Sigmoid colon (tissue), 7 donors: ENCODE results near the gene MTMR2. TPM values are rescaled to one million over a fixed set of nuclear protein-coding genes. Genes with fewer than 3 reads are reported as not detected.
"Not testable (repeated sequence)": the region's sequence is repeated elsewhere in the genome, so short reads cannot be mapped to it uniquely, and the experiment has no call there.

Experiments
- DNase-seq: peaks from one replicate; pipeline ENCODE4 v3.0.0-alpha.2; 2019
- H3K27ac ChIP-seq, 4 donors: fragments of 200-600 bp; sonication (generic); one replicate each; pipeline ENCODE4 v1.5.1; 2016 to 2019; ENCODE audit warnings: mild to moderate bottlenecking in 1 of 4
- H3K27me3 ChIP-seq, 3 donors: fragments of 200-600 bp; sonication (generic); one replicate each; pipeline ENCODE4 v1.5.1; 2019; ENCODE audit warnings: mild to moderate bottlenecking in 1 of 3
- H3K36me3 ChIP-seq, 4 donors: fragments of 200-600 bp; sonication (generic); one replicate each; pipeline ENCODE4 v1.5.1; 2016 to 2019
- H3K4me1 ChIP-seq, 4 donors: fragments of 200-600 bp; sonication (generic); one replicate each; pipeline ENCODE4 v1.5.1; 2017 to 2019
- H3K4me3 ChIP-seq, 4 donors: fragments of 200-600 bp; sonication (generic); one replicate each; pipeline ENCODE4 v1.5.1; 2017 to 2019; ENCODE audit warnings: mild to moderate bottlenecking in 2 of 4, moderate library complexity in 1 of 4
- H3K9me3 ChIP-seq, 4 donors: fragments of 200-600 bp in 3 of 4; sonication (generic) in 3 of 4; one replicate each; pipeline versions ENCODE4 v1.5.1 to v1.6.1; 2013 to 2019
- EP300 ChIP-seq, 4 donors: sonication (generic); formaldehyde crosslinking; IDR thresholded peaks; one replicate each; pipeline ENCODE4 v1.6.1; 2017; ENCODE audit warnings: antibody characterized with exemption in 4 of 4
- POLR2A ChIP-seq, 2 donors: fragments of 450-650 bp; IDR thresholded peaks; one replicate each; pipeline ENCODE4 v1.6.1; 2016; ENCODE audit warnings: antibody characterized with exemption in 2 of 2, mild to moderate bottlenecking in 2 of 2, moderate library complexity in 2 of 2
- POLR2AphosphoS5 ChIP-seq, 4 donors: sonication (generic); formaldehyde crosslinking; IDR thresholded peaks; one replicate each; pipeline ENCODE4 v1.6.1; 2017; ENCODE audit warnings: antibody characterized with exemption in 4 of 4
- WGBS, 2 donors: extraction: QIAGEN DNeasy Blood & Tissue Kit; methylation state at CpG; one replicate each; pipeline ENCODE4 v1.1.7; 2013; 5-methylcytosine and 5-hydroxymethylcytosine counted together
- intact Hi-C: fragments of 100-400 bp; cut with DNase I; formaldehyde crosslinking; loops from one replicate; pipeline ENCODE4 v1.15.1; 2023
- polyA plus RNA-seq, 3 donors: library from polyadenylated mRNA; stranded (reverse); fragments of 200-250 nt; gene quantifications; one replicate each; pipeline ENCODE4 v1.2.3, GENCODE V29; 2013
- total RNA-seq, 4 donors: library from RNA; depleted of rRNA; stranded (reverse); fragments of >200 nt; gene quantifications; one replicate each; pipeline ENCODE4 v1.1.0, GENCODE V29; 2016
- TF ChIP-seq, protein P1 (sequence below), 4 experiments: fragments of 450-650 bp in 3 of 4; fragments of 200-600 bp in 1 of 4; IDR thresholded peaks; one replicate each; pipeline ENCODE4 v1.5.1; 2016 to 2019; ENCODE audit warnings: antibody characterized with exemption in 4 of 4, mild to moderate bottlenecking in 3 of 4, moderate library complexity in 2 of 4
- donor health status: healthy with polysubstance abuse.
- donor health status: Bipolar disorder and iron deficiency.
- donor health status: healthy.

Gene MTMR2
- total and polyA plus RNA-seq, 7 donors = 13.9 to 33.7 (median 17.6) TPM

DNA sequence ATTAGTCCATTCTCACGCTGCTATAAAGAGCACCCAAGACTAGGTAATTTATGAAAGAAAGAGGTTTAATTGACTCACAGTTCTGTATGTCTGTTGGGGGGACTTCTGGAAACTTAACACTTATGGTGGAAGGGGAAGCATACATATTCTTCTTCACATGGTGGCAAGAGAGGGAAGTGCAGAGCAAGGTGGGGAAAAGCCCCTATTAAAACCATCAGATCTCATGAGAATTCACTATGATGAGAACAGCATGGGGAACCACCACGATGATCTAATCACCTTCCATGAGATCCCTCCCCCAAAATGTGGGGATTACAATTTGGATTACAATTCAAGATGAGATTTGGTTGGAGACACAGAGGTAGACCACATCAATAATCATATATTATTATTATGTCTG is 107.9 kb downstream of the MTMR2 start:
- Histone ChIP-seq H3K9me3 (no peaks in the 10 kb centered on the region), H3K27me3 (no peaks in the 10 kb centered on the region), H3K4me3 (no peak overlapping the region), H3K27ac (no peak overlapping the region), H3K36me3 (peaks cover 0 to 31% (median 0%) of the 10 kb centered on the region in 4 donors), H3K4me1 (no peaks in the 10 kb centered on the region)
- intact Hi-C loops = no loop called here
- TF ChIP-seq EP300 (IDR thresholded peaks at IDR 0.05) = no peak
- TF ChIP-seq POLR2AphosphoS5 (IDR thresholded peaks at IDR 0.05) = no peak
- TF ChIP-seq POLR2A (IDR thresholded peaks at IDR 0.05) = no peak
- TF ChIP-seq, protein P1, sequence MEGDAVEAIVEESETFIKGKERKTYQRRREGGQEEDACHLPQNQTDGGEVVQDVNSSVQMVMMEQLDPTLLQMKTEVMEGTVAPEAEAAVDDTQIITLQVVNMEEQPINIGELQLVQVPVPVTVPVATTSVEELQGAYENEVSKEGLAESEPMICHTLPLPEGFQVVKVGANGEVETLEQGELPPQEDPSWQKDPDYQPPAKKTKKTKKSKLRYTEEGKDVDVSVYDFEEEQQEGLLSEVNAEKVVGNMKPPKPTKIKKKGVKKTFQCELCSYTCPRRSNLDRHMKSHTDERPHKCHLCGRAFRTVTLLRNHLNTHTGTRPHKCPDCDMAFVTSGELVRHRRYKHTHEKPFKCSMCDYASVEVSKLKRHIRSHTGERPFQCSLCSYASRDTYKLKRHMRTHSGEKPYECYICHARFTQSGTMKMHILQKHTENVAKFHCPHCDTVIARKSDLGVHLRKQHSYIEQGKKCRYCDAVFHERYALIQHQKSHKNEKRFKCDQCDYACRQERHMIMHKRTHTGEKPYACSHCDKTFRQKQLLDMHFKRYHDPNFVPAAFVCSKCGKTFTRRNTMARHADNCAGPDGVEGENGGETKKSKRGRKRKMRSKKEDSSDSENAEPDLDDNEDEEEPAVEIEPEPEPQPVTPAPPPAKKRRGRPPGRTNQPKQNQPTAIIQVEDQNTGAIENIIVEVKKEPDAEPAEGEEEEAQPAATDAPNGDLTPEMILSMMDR (IDR thresholded peaks at IDR 0.05) = no peak
- 95 to 96% methylated on average over 2 of the region's 2 CpGs for WGBS, 2 donors
- no peak for DNase-seq

DNA sequence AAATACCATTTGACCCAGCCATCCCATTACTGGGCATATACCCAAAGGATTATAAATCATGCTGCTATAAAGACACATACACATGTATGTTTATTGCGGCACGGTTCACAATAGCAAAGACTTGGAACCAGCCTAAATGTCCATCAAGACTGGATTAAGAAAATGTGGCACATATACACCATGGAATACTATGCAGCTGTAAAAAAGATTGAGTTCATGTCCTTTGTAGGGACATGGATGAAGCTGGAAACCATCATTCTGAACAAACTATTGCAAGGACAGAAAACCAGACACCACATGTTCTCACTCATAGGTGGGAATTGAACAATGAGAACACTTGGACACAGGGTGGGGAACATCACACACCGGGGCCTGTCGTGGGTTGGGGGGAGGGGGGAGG is 112.9 kb downstream of the MTMR2 start:
- DNase-seq, H3K4me3 ChIP-seq, H3K27ac ChIP-seq, intact Hi-C loops, H3K9me3 ChIP-seq, H3K27me3 ChIP-seq, H3K4me1 ChIP-seq: not testable (repeated sequence)
- H3K36me3 ChIP-seq = peaks cover 0 to 18% (median 2%) of the 10 kb centered on the region in 4 donors
- WGBS, 2 donors = 94 to 96% methylated on average over 4 of the region's 4 CpGs

DNA sequence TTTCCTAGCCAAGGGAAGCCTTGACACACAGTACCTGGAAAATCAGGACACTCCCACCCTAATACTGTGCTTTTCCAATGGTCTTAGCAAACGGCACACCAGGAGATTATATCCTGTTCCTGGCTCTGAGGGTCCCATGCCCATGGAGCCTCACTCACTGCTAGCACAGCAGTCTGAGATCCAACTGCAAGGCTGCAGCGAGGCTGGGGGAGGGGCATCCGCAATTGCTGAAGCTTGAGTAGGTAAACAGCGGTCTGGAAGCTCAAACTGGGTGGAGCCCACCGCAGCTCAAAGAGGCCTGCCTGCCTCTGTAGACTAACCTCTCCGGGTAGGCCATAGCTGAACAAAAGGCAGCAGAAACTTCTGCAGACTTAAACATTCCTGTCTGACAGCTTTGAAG is 117.4 kb downstream of the MTMR2 start:
- H3K4me3 ChIP-seq, H3K27ac ChIP-seq, intact Hi-C loops, H3K4me1 ChIP-seq, H3K9me3 ChIP-seq, DNase-seq, H3K27me3 ChIP-seq: not testable (repeated sequence)
- peaks cover 0 to 35% (median 6%) of the 10 kb centered on the region in 4 donors for H3K36me3 ChIP-seq
- 96% methylated on average over 6 of the region's 6 CpGs for WGBS, 2 donors

DNA sequence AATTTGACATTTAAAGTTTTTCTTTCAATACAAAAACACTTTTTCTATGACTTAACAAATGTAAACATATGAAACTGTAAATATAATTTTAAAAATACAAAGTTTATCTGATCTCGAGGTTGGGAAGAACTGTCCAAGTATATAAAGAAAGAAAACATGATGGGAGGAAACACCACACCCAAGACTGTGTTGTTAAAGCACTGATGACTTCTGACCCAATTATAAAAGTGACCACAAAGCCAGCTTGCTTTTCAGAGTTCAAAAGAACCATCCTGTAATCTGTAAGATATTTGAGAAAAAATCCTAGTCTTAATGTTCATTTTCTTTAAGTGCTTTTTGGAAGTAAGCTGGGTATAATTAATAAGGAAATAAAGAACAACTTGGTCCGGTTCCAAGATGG is 118.0 kb downstream of the MTMR2 start:
- Histone ChIP-seq H3K9me3 (no peaks in the 10 kb centered on the region), H3K36me3 (peaks cover 0 to 40% (median 6%) of the 10 kb centered on the region in 4 donors), H3K27ac (no peak overlapping the region), H3K4me1 (no peaks in the 10 kb centered on the region), H3K27me3 (no peaks in the 10 kb centered on the region), H3K4me3 (no peak overlapping the region)
- no peak for DNase-seq
- WGBS, 2 donors = 64 to 82% methylated on average over 2 of the region's 2 CpGs
- intact Hi-C loops = no loop called here
- TF ChIP-seq EP300 (IDR thresholded peaks at IDR 0.05) = no peak
- TF ChIP-seq POLR2A (IDR thresholded peaks at IDR 0.05) = no peak
- TF ChIP-seq, protein P1 (IDR thresholded peaks at IDR 0.05) = no peak
- TF ChIP-seq POLR2AphosphoS5 (IDR thresholded peaks at IDR 0.05) = no peak

DNA sequence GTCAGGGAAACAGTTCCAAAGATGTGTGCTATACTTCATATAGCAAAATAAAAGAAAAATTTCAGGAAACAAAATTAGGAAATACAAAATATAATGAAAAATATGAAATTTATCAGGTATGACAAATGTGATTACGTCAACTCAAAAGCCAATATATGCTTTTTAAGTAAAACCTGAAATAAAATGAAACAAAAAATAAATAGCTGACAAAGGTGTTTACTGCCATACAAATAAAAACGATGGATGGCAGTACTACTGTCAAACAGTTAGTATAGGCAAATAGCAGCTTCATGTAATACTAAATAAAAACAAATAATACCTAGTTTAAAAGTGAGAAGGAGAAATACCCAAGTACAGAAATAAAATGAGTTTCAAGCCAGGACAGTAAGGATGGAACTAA is 119.9 kb downstream of the MTMR2 start:
- Histone ChIP-seq H3K4me3 (no peak overlapping the region), H3K27me3 (no peaks in the 10 kb centered on the region), H3K4me1 (no peaks in the 10 kb centered on the region), H3K9me3 (no peaks in the 10 kb centered on the region), H3K27ac (no peak overlapping the region), H3K36me3 (peaks cover 0 to 58% (median 6%) of the 10 kb centered on the region in 4 donors)
- TF ChIP-seq POLR2AphosphoS5 (IDR thresholded peaks at IDR 0.05) = no peak
- TF ChIP-seq EP300 (IDR thresholded peaks at IDR 0.05) = no peak
- TF ChIP-seq POLR2A (IDR thresholded peaks at IDR 0.05) = no peak
- TF ChIP-seq, protein P1 (IDR thresholded peaks at IDR 0.05) = no peak
- intact Hi-C loops = no loop called here
- no peak for DNase-seq
- 93 to 96% methylated on average over 2 of the region's 2 CpGs for WGBS, 2 donors

DNA sequence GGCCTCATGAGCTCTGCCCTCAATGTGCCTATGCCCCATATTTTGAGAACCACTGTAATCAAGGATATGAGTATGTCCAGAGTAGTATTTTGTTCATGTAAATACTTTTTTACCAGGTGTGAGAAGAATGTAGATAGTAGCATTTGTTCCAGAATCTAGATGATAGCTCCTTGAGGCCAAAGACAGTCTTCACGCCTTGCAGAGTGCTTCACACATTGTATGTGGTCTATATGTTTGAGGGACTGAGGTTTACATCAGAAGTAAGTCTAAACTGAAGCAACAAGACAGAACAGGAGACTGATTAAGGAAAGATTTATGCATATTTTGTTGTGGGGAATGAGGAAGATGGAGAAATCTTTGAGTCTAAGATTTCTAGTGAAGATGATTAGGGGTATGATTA is 121.1 kb downstream of the MTMR2 start:
- no peak for DNase-seq
- TF ChIP-seq POLR2A (IDR thresholded peaks at IDR 0.05) = no peak
- TF ChIP-seq POLR2AphosphoS5 (IDR thresholded peaks at IDR 0.05) = no peak
- TF ChIP-seq, protein P1 (IDR thresholded peaks at IDR 0.05) = no peak
- no peak for TF ChIP-seq EP300 (IDR thresholded peaks at IDR 0.05)
- intact Hi-C loops = no loop called here
- no peak overlapping the region for H3K4me3 ChIP-seq
- no peak overlapping the region for H3K27ac ChIP-seq
- no peaks in the 10 kb centered on the region for H3K4me1 ChIP-seq
- 96 to 98% methylated on average over 1 of the region's 1 CpG for WGBS, 2 donors
- H3K9me3 ChIP-seq = no peaks in the 10 kb centered on the region
- no peaks in the 10 kb centered on the region for H3K27me3 ChIP-seq
- H3K36me3 ChIP-seq = peaks cover 0 to 58% (median 6%) of the 10 kb centered on the region in 4 donors
